GM23248 (cell line): ENCODE measurements around the gene EYA3. TPM values are rescaled to one million over a fixed set of nuclear protein-coding genes. Genes with fewer than 3 reads are reported as not detected.

Source experiments
- DNase-seq: peaks from one replicate; pipeline ENCODE4 v3.0.0-alpha.2; 2015
- H2AFZ ChIP-seq: fragments of 200-600 bp; sonication (generic); 2 replicates; pipeline ENCODE4 v1.6.1; 2016; ENCODE audit warnings: antibody characterized with exemption
- H3F3A ChIP-seq: fragments of 200-600 bp; sonication (generic); 2 replicates; pipeline ENCODE4 v1.6.1; 2016; ENCODE audit warnings: mild to moderate bottlenecking, antibody characterized with exemption, mixed run types; ENCODE audit not compliant: insufficient read depth
- H3K27ac ChIP-seq: fragments of 200-600 bp; sonication (generic); 2 replicates; pipeline ENCODE4 v1.5.1; 2016; ENCODE audit warnings: mild to moderate bottlenecking
- H3K27me3 ChIP-seq: fragments of 200-600 bp; sonication (generic); replicated peaks from 2 replicates; pipeline ENCODE4 v1.6.1; 2016; ENCODE audit warnings: mild to moderate bottlenecking; ENCODE audit not compliant: insufficient read depth
- H3K36me3 ChIP-seq: fragments of 200-600 bp; sonication (generic); 2 replicates; pipeline ENCODE4 v1.6.1; 2016; ENCODE audit warnings: low read depth, mild to moderate bottlenecking
- H3K4me1 ChIP-seq: fragments of 200-600 bp; sonication (generic); 2 replicates; pipeline ENCODE4 v1.6.1; 2016; ENCODE audit warnings: mild to moderate bottlenecking; ENCODE audit not compliant: insufficient read depth
- H3K4me2 ChIP-seq: fragments of 200-600 bp; sonication (generic); one replicate; pipeline ENCODE4 v1.6.1; 2016; ENCODE audit warnings: mild to moderate bottlenecking; ENCODE audit not compliant: unreplicated experiment
- H3K4me3 ChIP-seq: fragments of 200-600 bp; sonication (generic); 2 replicates; pipeline ENCODE4 v1.5.1; 2016; ENCODE audit warnings: mild to moderate bottlenecking
- H3K79me2 ChIP-seq: fragments of 200-600 bp; sonication (generic); 2 replicates; pipeline ENCODE4 v1.6.1; 2016; ENCODE audit warnings: mild to moderate bottlenecking; ENCODE audit not compliant: insufficient read depth
- H3K9ac ChIP-seq: fragments of 200-600 bp; sonication (generic); 2 replicates; pipeline ENCODE4 v1.6.1; 2016; ENCODE audit warnings: mild to moderate bottlenecking
- H3K9me2 ChIP-seq: fragments of 200-600 bp; sonication (generic); 2 replicates; pipeline ENCODE4 v1.6.1; 2016; ENCODE audit warnings: mixed run types, mild to moderate bottlenecking, moderate library complexity; ENCODE audit not compliant: insufficient read depth
- H3K9me3 ChIP-seq: fragments of 200-600 bp; sonication (generic); one replicate; pipeline ENCODE4 v1.6.1; 2017; ENCODE audit warnings: low read depth
- H4K20me1 ChIP-seq: fragments of 200-600 bp; sonication (generic); 2 replicates; pipeline ENCODE4 v1.6.0; 2016; ENCODE audit not compliant: insufficient read depth
- EZH2 ChIP-seq: fragments of 200-600 bp; sonication (generic); IDR thresholded peaks from 2 replicates; pipeline ENCODE4 v1.6.1; 2018; ENCODE audit warnings: antibody characterized with exemption, mild to moderate bottlenecking; ENCODE audit not compliant: insufficient read depth, poor library complexity, severe bottlenecking
- EZH2phosphoT487 ChIP-seq: fragments of 200-600 bp; sonication (generic); IDR thresholded peaks from 2 replicates; pipeline ENCODE4 v1.6.1; 2018; ENCODE audit warnings: antibody characterized with exemption, moderate library complexity, mild to moderate bottlenecking, low read depth; ENCODE audit not compliant: insufficient read depth
- WGBS, 2 experiments: methylation state at CpG; one replicate each; pipeline ENCODE4 v1.1.6; 2015 to 2017; ENCODE audit warnings: low lambda C conversion rate in 2 of 2, low coverage in 1 of 2; ENCODE audit errors: missing lambda C conversion rate in 2 of 2; 5-methylcytosine and 5-hydroxymethylcytosine counted together
- in situ Hi-C: fragments of 300-500 bp; cut with MboI; formaldehyde crosslinking; loops from 2 replicates; pipeline ENCODE4 v1.15.0; 2020
- polyA plus RNA-seq: library from polyadenylated mRNA; unstranded; fragments of >200 nt; fragmentation: Nextera tagmentation; extraction: Ambion mirVana; gene quantifications from 2 replicates; pipeline ENCODE4 v1.2.1, GENCODE V29; 2016
- total RNA-seq: library from RNA; depleted of rRNA; stranded (reverse); fragments of >200 nt; shearing (Covaris generic); gene quantifications from 2 replicates; pipeline ENCODE4 v1.2.3, GENCODE V29; 2014

The EYA3 gene
- total and polyA plus RNA-seq, 2 experiments from 2014 or later, result 9.1 to 16.9 TPM

GRCh38 chr1:28102189-28102588, 13.8 kb upstream of the EYA3 start:
- 84 to 93% methylated on average over 1 of the region's 1 CpG for WGBS, 2 experiments
- no peak for DNase-seq

GRCh38 chr1:28099050-28099769, 10.8 kb upstream of the EYA3 start:
- no peak for DNase-seq
- Histone ChIP-seq H3K9ac (no peak overlapping the region), H3K27ac (no peak overlapping the region), H2AFZ (no peak overlapping the region), H3K9me2 (no peaks in the 10 kb centered on the region), H3K36me3 (no peaks in the 10 kb centered on the region), H4K20me1 (no peaks in the 10 kb centered on the region), H3K4me2 (no peak overlapping the region), H3K79me2 (no peaks in the 10 kb centered on the region), H3F3A (0 out of 2 replicates have a peak, but pooled peaks cover under 1% of the 10 kb centered on the region), H3K4me3 (no peak overlapping the region), H3K9me3 (no peaks in the 10 kb centered on the region), H3K27me3 (no peaks in the 10 kb centered on the region), H3K4me1 (0 out of 2 replicates have a peak, but pooled peaks cover 6% of the 10 kb centered on the region)
- in situ Hi-C loops, result loop anchor here (10.0 kb wide), 1 partner anchor 106 kb away; no protein-coding TSS in a partner anchor
- 81 to 84% methylated on average over 5 of the region's 5 CpGs for WGBS, 2 experiments
- TF ChIP-seq EZH2phosphoT487 (no peak), EZH2 (no peak)

More at GRCh38 chr1:28102189-28102588, 13.8 kb upstream of the EYA3 start:
- 0 out of 2 replicates have a peak, but pooled peaks cover 9% of the 10 kb centered on the region for H3F3A ChIP-seq
- 0 out of 2 replicates have a peak, but pooled peaks cover 10% of the 10 kb centered on the region for H3K4me1 ChIP-seq
- no peak overlapping the region for H3K4me3 ChIP-seq
- no peak overlapping the region for H3K4me2 ChIP-seq
- TF ChIP-seq EZH2, result no peak
- no peak for TF ChIP-seq EZH2phosphoT487
- no peaks in the 10 kb centered on the region for H3K27me3 ChIP-seq
- no peaks in the 10 kb centered on the region for H3K9me3 ChIP-seq
- H3K79me2 ChIP-seq, result no peaks in the 10 kb centered on the region
- H2AFZ ChIP-seq, result no peak overlapping the region
- no peak overlapping the region for H3K9ac ChIP-seq
- H4K20me1 ChIP-seq, result no peaks in the 10 kb centered on the region
- no peak overlapping the region for H3K27ac ChIP-seq
- no peaks in the 10 kb centered on the region for H3K36me3 ChIP-seq
- in situ Hi-C loops, result no loop called here
- H3K9me2 ChIP-seq, result no peaks in the 10 kb centered on the region

- Histone ChIP-seq H3K4me2 (no peak overlapping the region), H3K9me3 (no peaks in the 10 kb centered on the region), H3K4me1 (0 out of 2 replicates have a peak, but pooled peaks cover 6% of the 10 kb centered on the region), H3F3A (no peaks in the 10 kb centered on the region), H3K9me2 (no peaks in the 10 kb centered on the region), H3K9ac (no peak overlapping the region), H3K4me3 (no peak overlapping the region), H3K36me3 (no peaks in the 10 kb centered on the region), H3K79me2 (no peaks in the 10 kb centered on the region), H4K20me1 (no peaks in the 10 kb centered on the region), H3K27me3 (no peaks in the 10 kb centered on the region), H3K27ac (no peak overlapping the region), H2AFZ (no peak overlapping the region)
- in situ Hi-C loops, result loop anchor here (10.0 kb wide), 1 partner anchor 108 kb away; no protein-coding TSS in a partner anchor
- no peak for TF ChIP-seq EZH2phosphoT487
- no peak for TF ChIP-seq EZH2
- DNase-seq, result no peak
- 61 to 69% methylated on average over 4 of the region's 4 CpGs for WGBS, 2 experiments
These were observed 8.7 kb upstream of the EYA3 start for GRCh38 chr1:28097100-28097472.

GRCh38 chr1:28096210-28097099, 8.0 kb upstream of the EYA3 start:
- WGBS, 2 experiments, result 90 to 92% methylated on average over 17 of the region's 17 CpGs
- no peak for DNase-seq

More at GRCh38 chr1:28096210-28097099, 8.0 kb upstream of the EYA3 start:
- Histone ChIP-seq H3K36me3 (no peaks in the 10 kb centered on the region), H3K27ac (no peak overlapping the region), H3K9me2 (no peaks in the 10 kb centered on the region), H3K9me3 (no peaks in the 10 kb centered on the region), H3K4me3 (no peak overlapping the region), H3K4me1 (0 out of 2 replicates have a peak, but pooled peaks cover 6% of the 10 kb centered on the region), H3K79me2 (no peaks in the 10 kb centered on the region), H3K4me2 (no peak overlapping the region), H3F3A (no peaks in the 10 kb centered on the region), H3K9ac (no peak overlapping the region), H3K27me3 (no peaks in the 10 kb centered on the region), H2AFZ (no peak overlapping the region), H4K20me1 (no peaks in the 10 kb centered on the region)
- TF ChIP-seq EZH2phosphoT487 (no peak), EZH2 (no peak)
- in situ Hi-C loops, result loop anchor here (10.0 kb wide), 1 partner anchor 108 kb away; no protein-coding TSS in a partner anchor
